CD4-positive, alpha-beta T cell treated with Interleukin-4 for 4 hours (primary cell): ENCODE measurements around the gene CASZ1.

ENCODE experiments used
- DNase-seq: peaks from one replicate; pipeline ENCODE4 v3.0.0-alpha.2; 2020

The CASZ1 gene

GRCh38 chr1:10697621-10698160, 98.8 kb downstream of the CASZ1 start:
- no peak for DNase-seq

- no peak for DNase-seq
These were observed 99.5 kb downstream of the CASZ1 start for GRCh38 chr1:10696977-10697376.

- DNase-seq: peak; percentile 84
These were observed 101.5 kb downstream of the CASZ1 start for GRCh38 chr1:10694633-10695627.

- DNase-seq: peak; percentile 66
These were observed 102.2 kb downstream of the CASZ1 start for GRCh38 chr1:10694274-10694632.

- DNase-seq: peak; percentile 74
These were observed 102.8 kb downstream of the CASZ1 start for GRCh38 chr1:10693497-10694273.

GRCh38 chr1:10693152-10693496, 103.3 kb downstream of the CASZ1 start:
- no peak for DNase-seq

- DNase-seq: peak; percentile 82
These were observed 103.9 kb downstream of the CASZ1 start for GRCh38 chr1:10692401-10693021.

- no peak for DNase-seq
These were observed 104.7 kb downstream of the CASZ1 start for GRCh38 chr1:10691740-10692125.

GRCh38 chr1:10691075-10691739, 105.2 kb downstream of the CASZ1 start:
- DNase-seq: no peak

- DNase-seq: no peak
These were observed 106.0 kb downstream of the CASZ1 start for GRCh38 chr1:10690484-10690883.

GRCh38 chr1:10688409-10688786, 108.0 kb downstream of the CASZ1 start:
- no peak for DNase-seq

GRCh38 chr1:10687782-10688408, 108.6 kb downstream of the CASZ1 start:
- DNase-seq: no peak

GRCh38 chr1:10687251-10687651, 109.2 kb downstream of the CASZ1 start:
- no peak for DNase-seq

- DNase-seq: no peak
These were observed 109.9 kb downstream of the CASZ1 start for GRCh38 chr1:10686404-10687040.

- DNase-seq: no peak
These were observed 110.5 kb downstream of the CASZ1 start for GRCh38 chr1:10685808-10686403.

GRCh38 chr1:10685196-10685807, 111.1 kb downstream of the CASZ1 start:
- no peak for DNase-seq

GRCh38 chr1:10684221-10684620, 112.2 kb downstream of the CASZ1 start:
- no peak for DNase-seq

GRCh38 chr1:10682449-10683309, 113.8 kb downstream of the CASZ1 start:
- no peak for DNase-seq

GRCh38 chr1:10682108-10682445, 114.4 kb downstream of the CASZ1 start:
- no peak for DNase-seq
